Measurements from ENCODE around the gene EXOC2. TPM values are rescaled to one million over a fixed set of nuclear protein-coding genes. Genes with fewer than 3 reads are reported as not detected.

Gene EXOC2
- total RNA-seq, 2 donors from 2014 or later: 12.9 to 16.1 TPM

GRCh38 chr6:572596-573265 lies 120.2 kb downstream of the EXOC2 start:
- Histone ChIP-seq H3K27ac (no peak overlapping the region), H3K4me1 (no peaks in the 10 kb centered on the region), H3K27me3 (no peaks in the 10 kb centered on the region), H3K4me3 (no peak overlapping the region), H3K9me3 (no peaks in the 10 kb centered on the region), H3K36me3 (peaks cover 20% of the 10 kb centered on the region)
- TF ChIP-seq, protein P1, sequence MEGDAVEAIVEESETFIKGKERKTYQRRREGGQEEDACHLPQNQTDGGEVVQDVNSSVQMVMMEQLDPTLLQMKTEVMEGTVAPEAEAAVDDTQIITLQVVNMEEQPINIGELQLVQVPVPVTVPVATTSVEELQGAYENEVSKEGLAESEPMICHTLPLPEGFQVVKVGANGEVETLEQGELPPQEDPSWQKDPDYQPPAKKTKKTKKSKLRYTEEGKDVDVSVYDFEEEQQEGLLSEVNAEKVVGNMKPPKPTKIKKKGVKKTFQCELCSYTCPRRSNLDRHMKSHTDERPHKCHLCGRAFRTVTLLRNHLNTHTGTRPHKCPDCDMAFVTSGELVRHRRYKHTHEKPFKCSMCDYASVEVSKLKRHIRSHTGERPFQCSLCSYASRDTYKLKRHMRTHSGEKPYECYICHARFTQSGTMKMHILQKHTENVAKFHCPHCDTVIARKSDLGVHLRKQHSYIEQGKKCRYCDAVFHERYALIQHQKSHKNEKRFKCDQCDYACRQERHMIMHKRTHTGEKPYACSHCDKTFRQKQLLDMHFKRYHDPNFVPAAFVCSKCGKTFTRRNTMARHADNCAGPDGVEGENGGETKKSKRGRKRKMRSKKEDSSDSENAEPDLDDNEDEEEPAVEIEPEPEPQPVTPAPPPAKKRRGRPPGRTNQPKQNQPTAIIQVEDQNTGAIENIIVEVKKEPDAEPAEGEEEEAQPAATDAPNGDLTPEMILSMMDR (IDR thresholded peaks at IDR 0.05): no peak
- DNase-seq (ENCODE audit: low spot score): no peak

GRCh38 chr6:571892-572291 lies 121.0 kb downstream of the EXOC2 start:
- Histone ChIP-seq H3K9me3 (no peaks in the 10 kb centered on the region), H3K4me3 (no peak overlapping the region), H3K27ac (no peak overlapping the region), H3K27me3 (no peaks in the 10 kb centered on the region), H3K4me1 (no peaks in the 10 kb centered on the region), H3K36me3 (peaks cover 21% of the 10 kb centered on the region)
- no peak for DNase-seq (ENCODE audit: low spot score)
- TF ChIP-seq, protein P1 (IDR thresholded peaks at IDR 0.05): no peak

- TF ChIP-seq, protein P1 (IDR thresholded peaks at IDR 0.05): no peak
- Histone ChIP-seq H3K4me3 (no peak overlapping the region), H3K4me1 (no peaks in the 10 kb centered on the region), H3K36me3 (peaks cover 21% of the 10 kb centered on the region), H3K27ac (no peak overlapping the region), H3K9me3 (no peaks in the 10 kb centered on the region), H3K27me3 (no peaks in the 10 kb centered on the region)
- DNase-seq (ENCODE audit: low spot score): no peak
These were observed 122.1 kb downstream of the EXOC2 start for GRCh38 chr6:570825-571224.

DNA sequence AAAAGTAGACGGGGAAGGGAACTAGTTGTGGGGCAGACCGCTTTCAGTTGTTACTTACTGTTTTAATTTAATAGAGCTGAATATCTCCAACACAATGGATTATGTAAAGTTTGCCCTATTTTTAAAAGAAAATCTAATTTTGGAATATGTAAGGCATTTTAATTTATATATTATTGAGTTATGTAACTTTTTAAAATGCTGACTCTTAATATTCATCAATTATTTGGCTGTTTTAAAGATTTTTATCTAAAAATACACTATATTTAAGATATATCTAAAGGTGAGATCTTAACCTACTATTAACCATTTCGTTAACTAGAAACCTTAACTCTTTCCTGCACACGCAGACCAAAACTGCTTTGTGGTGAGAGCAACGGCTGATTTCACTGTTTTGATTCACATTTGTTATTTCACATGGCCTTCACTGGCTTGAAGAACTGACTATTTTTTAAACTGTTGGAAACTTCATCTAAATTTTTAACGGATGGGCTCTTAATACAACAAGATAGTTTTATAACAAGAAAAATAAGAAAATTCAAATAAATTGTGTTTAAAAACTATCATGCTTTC lies 123.9 kb downstream of the EXOC2 start:
- Histone ChIP-seq H3K36me3 (peaks cover 27% of the 10 kb centered on the region), H3K4me1 (no peaks in the 10 kb centered on the region), H3K4me3 (no peak overlapping the region), H3K27ac (no peak overlapping the region), H3K27me3 (no peaks in the 10 kb centered on the region), H3K9me3 (no peaks in the 10 kb centered on the region)
- no peak for DNase-seq (ENCODE audit: low spot score)
- TF ChIP-seq, protein P1 (IDR thresholded peaks at IDR 0.05): no peak

GRCh38 chr6:568085-568484 lies 124.9 kb downstream of the EXOC2 start:
- TF ChIP-seq, protein P1 (IDR thresholded peaks at IDR 0.05): no peak
- H3K36me3 ChIP-seq: peaks cover 34% of the 10 kb centered on the region
- DNase-seq (ENCODE audit: low spot score): no peak

More at GRCh38 chr6:568085-568484, 124.9 kb downstream of the EXOC2 start:
- Histone ChIP-seq H3K9me3 (no peaks in the 10 kb centered on the region), H3K4me1 (no peaks in the 10 kb centered on the region), H3K27ac (no peak overlapping the region), H3K27me3 (no peaks in the 10 kb centered on the region), H3K4me3 (no peak overlapping the region)

All from right atrium auricular region (tissue), 2 donors.